NOMO-1 treated with dmso at 0.1 percent for 144 hours (cell line): Measurements from ENCODE around the gene KCNJ9.
"Not testable (repeated sequence)": the region's sequence is repeated elsewhere in the genome, so short reads cannot be mapped to it uniquely, and the experiment has no call there.

Source experiments
- DNase-seq: peaks from one replicate; lab custom pipeline; 2025; ENCODE audit not compliant: unreplicated experiment; lab: John Stamatoyannopoulos, UW

Gene KCNJ9

GRCh38 chr1:160081261-160081936 is at the start of gene KCNJ9:
TSS of gene KCNJ9 (plus strand) at chr1:160081538. CDS start at chr1:160084031, 2,493 bp downstream.
- DNase-seq = no peak

GRCh38 chr1:160032165-160032820 is 49.0 kb upstream of the KCNJ9 start:
- DNase-seq = no peak

DNA sequence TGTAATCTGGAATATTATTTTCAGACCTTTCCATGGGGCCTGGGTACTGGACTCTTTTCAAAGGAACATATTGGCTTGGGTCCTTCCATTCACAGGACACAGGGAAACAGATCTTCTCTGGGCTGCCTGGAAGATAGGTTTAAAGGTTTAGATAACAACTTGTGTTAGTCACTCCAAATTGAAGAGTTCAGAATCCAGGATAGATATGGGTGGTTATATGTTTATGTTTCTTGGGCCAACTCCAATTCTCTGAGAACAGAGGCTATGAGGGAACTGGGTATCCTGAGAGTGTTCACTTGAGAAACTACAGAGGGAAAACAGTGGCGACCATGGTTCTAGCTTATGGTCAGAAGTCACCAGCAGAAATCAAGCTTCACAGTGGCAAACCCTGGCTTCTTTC is 40.9 kb upstream of the KCNJ9 start:
- DNase-seq = no peak

DNA sequence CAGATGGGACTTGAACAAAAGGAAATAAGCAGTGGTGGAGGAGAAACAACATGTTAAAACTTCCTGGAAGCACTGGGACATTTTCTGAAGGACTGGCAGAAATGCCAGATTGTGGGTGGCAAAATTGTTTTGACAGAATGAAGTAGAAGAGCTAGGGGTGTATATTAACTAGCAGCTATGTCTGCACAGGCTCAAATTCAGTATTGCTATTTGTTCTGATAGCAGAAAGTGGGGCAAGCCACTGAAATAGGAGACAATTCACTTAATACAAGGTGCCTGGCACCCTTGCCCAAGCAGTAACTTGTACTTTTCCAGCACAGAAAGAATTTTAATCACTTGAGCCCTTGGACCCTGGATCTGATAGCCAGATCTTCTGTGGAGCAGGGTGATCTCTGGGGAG is 37.8 kb upstream of the KCNJ9 start:
- DNase-seq = no peak

DNA sequence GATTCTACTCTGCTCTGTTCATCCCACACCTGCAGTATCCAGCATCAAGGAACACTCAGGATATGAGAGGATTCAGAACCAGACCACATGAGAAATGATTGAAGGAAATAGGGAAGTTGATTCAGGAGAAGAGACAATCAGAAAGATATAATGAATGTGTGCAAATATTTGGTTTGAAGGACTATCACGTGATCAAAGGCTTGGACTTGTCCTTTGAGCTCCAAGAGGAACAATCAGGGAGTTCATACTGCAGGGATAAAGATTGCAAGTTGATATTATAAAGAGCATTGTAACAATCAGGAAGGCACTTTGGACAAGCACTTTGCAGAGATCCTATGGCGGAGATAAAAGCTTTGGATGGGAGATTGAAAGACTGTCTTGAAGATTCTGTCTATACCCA is 35.7 kb upstream of the KCNJ9 start:
- DNase-seq = no peak

DNA sequence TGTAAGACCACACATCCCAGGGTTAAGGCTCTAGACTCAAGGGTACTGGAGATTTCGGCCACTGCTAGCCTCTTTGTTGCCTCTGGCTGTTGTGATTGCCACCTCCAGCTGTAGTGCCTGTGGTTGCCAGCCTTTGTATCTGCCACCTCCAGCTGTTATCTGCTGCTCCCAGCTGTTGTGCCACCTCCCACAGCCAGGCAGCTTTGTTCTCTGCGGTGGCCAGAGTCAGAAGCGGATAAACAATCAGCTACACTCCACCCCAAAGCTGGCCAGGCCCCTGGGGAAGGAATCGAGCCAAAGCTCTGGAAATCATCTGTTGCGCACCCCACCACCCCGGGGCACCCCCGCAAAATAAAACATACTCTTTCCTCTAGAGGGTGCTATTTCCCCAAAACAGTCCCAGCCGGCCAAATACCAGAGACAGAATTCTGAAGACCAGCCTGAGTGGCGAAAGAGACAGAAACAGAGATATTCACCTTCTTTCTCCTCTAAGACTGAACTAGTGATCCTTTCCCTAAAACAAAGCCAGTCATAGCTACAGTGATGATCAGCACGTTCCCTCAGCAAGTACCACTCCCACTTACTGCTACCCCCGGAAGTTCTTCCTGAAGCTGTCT is 34.7 kb upstream of the KCNJ9 start:
- DNase-seq = peak; percentile 20

GRCh38 chr1:160047111-160047991 is 34.0 kb upstream of the KCNJ9 start:
- no peak for DNase-seq

DNA sequence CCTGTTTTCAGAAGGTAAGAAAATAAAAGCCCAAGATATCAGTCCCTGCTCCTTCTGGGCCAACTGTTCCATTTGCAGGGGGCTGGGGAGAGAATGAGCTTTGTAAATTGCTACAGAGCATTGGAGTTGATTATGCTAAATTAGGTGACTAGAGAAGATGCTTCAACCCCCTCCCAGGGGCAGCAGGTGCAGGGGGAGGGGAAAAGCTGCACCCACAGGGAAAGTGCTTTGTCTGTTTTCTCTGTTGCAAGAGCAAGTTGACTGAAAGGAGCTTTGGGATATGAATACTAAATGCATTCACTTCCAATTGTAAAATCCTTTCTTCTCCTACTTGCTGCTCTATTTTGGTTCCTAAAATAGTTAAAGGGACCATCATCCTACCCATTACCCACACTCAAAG is 33.0 kb upstream of the KCNJ9 start:
- DNase-seq = no peak

- DNase-seq = no peak
Observed at GRCh38 chr1:160049101-160049500, 32.2 kb upstream of the KCNJ9 start.

DNA sequence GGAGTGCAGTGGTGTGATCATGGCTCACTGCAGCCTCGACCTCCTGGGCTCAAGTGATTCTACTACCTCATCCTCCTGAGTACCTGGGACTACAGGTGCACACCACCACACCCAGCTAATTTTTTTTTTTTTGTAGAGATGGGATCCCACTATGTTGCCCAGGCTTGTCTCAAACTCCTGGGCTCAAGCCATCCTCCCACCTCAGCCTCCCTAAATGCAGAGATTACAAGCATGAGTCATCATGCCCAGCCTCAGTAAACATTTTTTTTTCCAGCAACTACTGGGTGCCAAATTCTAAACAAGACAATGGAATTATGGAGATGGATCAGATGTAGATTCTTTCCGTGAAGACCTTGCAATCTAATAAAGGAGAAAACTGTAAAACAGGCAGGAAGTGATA is 31.2 kb upstream of the KCNJ9 start:
- not testable (repeated sequence) for DNase-seq

GRCh38 chr1:160050619-160051018 is 30.7 kb upstream of the KCNJ9 start:
- DNase-seq = no peak

GRCh38 chr1:160052936-160053335 is 28.4 kb upstream of the KCNJ9 start:
- DNase-seq = no peak

DNA sequence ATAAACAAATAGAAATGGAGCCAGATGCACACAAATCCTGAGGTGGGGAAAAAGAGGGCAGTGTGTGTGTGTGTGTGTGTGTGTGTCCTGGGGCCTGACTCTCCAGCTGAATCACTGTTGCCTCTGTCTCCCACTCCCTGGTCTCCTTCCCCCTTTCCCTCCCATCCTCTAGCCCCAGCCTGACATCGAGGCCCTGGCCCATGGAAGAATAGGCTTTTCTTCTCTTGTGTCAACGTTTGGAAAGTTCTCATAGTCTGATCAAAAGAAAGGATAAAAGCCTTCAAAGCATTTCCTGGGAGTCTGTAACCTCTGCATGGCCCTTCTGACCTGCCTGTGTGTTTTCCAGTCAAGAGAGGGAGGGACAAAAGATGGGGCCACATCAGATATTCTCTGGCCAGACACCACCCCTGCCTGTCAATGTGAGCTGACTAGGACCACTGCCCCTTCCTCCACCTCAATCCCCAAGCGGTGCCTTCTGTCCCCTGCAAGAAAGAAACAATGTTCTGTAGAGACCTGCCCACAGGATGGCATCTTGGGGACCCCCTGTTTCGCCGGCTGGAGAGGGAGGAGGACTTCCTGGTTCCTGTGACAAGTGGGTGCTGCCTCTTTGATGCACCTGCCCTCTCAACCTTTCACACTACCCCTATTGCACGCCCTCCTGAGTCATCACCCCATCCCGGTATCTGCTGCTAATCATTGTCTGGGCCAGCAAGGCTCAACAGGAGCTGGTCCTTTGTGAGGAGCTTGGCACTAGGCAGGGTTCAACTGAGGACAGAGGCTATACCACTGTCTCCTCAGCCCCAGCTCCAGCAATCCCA is 27.6 kb upstream of the KCNJ9 start:
- no peak for DNase-seq

- no peak for DNase-seq
Observed at GRCh38 chr1:160056648-160057169, 24.6 kb upstream of the KCNJ9 start.

DNA sequence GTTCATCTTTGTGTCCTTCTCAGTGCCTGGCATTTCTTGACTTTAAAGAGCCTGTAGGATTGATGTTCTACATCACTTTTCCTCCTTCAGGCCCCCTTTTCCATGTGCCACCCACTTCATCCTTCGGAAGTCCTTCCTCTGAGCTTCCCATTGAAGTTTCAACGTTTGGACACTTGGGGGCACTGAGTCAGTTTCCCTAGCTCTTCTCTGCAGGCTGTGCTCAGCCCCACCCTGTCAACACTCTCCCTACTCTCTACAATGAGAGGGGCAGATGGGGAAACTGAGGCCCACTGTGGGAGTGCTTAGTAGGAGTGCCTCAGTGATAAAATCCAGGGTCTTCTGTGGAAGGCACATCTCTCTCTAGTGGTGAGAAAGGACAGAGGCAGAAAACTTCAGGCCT is 23.3 kb upstream of the KCNJ9 start:
- DNase-seq = no peak

DNA sequence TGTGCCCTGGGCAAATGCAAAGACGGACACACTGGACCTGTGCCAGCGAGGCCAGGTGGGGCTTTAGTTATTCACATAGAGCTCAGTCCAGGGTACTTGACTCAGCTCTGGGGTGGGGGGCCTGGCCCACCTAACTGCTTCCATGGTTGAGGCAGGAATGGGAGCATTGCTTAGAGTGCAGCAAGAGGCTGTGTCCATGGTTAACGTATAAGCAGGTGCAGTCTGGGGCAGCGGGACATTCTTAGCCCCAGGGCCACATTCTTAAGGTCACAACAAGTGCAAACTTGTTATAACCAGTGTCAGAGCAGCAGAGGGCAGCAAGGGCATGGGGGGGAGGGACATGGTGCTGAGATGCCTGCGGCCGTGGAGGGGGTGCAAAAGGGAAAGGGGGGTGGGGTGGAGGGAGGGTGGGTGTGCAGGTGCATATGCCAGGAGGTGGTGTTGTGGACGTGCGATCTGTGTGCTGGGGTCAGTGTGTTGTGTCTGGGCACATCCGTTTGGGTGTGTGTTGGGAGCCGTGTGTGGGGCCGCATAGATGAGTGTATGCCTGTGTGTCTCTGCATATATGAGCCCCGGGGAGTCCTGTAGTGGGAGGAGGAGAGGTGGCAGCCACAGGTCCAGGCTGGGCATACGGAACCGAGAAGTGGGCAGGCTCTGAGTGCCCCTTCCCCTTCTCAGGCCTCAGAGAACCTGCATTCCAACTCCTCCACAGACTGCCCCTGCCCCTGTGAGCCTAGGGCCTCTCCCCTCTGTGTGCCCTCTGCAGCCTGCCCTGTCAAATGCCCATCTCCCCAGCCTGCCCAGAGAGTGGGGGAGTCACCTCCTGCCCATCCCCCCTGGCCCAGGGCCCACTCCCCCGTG is 19.7 kb upstream of the KCNJ9 start:
- no peak for DNase-seq

DNA sequence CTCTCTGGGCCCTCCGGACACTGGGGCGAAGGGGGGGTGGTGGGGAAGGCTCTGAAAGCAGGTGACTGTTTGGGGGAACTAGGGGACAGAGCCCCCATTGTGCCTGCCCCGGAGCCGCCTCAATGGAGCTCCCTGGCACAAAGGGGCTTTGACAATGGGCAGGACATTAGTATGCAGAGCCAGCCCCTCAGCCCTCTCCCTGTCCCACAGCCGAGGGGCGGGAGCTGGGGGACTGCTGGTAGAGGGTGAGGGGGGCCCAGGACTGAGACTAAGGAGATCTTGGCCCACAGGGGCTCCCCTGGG is 19.2 kb upstream of the KCNJ9 start:
- no peak for DNase-seq

DNA sequence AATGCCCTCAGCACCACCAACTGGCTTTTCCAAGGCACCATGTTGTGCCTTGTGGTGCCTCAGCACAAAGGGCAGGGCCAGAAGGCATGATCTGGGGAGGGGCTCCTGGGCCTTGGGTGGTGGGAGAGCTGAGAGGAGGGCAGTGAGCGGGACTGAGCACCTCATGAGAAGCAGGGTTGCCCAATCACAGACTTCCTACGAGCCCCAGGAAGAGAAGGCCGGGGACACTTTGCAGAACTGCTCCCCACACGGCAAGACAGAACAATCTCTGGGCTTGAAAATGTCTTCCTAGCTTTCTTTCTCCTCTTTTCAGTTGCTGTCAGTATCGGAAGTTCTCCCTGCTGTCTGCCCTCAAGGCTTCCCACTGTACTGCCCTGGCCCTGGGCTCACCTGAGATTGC is 18.2 kb upstream of the KCNJ9 start:
- no peak for DNase-seq

DNA sequence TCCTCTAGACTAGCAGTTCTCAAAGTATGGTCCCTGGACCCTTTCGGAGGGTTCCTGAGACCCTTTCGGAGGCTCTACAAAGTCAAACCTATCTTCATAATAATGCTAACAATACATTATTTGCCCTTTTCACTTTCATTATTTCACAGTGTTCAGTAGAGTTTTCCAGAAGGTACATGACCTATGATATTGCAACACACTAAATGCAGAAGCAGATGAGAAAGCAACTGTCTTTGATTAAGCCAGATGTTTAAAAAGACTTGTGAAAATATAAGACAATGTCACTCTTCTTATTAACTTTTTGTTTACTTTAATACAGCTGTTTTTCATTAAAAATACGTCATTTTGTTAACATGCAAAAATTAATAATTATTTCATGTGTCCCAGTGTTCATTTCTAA is 17.2 kb upstream of the KCNJ9 start:
- DNase-seq = no peak

DNA sequence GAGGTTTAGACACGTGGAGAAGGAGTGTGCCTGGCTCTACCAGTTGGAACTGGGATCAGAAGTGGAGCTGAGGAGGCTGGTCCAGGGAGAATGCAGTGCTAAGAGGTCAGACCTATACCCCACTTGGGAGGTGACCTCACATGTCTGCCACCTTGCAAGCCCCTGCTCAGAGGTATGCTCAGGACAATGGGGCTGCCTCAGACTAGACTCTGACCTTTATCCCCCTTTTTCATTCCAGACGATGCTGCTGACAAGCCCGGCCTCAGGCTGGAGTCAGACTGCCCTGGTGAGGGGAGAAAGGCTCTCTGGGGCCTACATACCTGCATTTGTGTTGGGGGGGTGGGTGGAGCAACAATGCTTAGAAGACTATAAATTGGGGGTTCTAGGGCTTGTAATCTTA is 16.6 kb upstream of the KCNJ9 start:
- no peak for DNase-seq
